Epithelial cell of esophagus (primary cell): ENCODE measurements around the gene UTP20.

Source experiments
- DNase-seq: peaks from one replicate; pipeline ENCODE4 v3.0.0; 2010; ENCODE audit warnings: low read depth
- H3K4me3 ChIP-seq: 2 replicates; pipeline ENCODE4 v1.5.1; 2011; ENCODE audit warnings: mild to moderate bottlenecking, low read length, control low read depth
- TF ChIP-seq, protein P1 (sequence below): IDR thresholded peaks from 2 replicates; pipeline ENCODE4 v1.5.1; 2011; ENCODE audit warnings: low read depth, mild to moderate bottlenecking, low read length, control low read depth, inconsistent platforms; ENCODE audit not compliant: insufficient read depth; ENCODE audit errors: missing control alignments

The UTP20 gene

DNA sequence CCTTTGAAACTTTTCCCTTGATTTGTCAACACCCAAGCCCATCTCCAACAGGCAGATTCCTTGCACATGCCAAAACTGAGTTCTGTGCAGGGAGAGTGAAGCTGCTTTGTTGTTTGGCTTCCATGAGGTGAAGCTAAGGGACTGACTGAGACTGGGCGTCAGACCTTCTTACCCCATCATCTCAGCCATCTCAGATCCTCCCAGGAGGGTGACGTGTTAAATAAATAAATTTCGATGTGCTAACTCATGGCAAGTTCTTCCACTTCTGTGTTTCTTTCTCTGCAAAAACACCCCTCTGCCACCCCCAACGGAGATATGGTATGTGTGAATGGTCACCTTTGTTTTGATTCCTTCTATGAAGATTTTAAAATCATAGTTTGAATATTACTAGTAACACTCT, 17.8 kb downstream of the UTP20 start:
- TF ChIP-seq, protein P1, sequence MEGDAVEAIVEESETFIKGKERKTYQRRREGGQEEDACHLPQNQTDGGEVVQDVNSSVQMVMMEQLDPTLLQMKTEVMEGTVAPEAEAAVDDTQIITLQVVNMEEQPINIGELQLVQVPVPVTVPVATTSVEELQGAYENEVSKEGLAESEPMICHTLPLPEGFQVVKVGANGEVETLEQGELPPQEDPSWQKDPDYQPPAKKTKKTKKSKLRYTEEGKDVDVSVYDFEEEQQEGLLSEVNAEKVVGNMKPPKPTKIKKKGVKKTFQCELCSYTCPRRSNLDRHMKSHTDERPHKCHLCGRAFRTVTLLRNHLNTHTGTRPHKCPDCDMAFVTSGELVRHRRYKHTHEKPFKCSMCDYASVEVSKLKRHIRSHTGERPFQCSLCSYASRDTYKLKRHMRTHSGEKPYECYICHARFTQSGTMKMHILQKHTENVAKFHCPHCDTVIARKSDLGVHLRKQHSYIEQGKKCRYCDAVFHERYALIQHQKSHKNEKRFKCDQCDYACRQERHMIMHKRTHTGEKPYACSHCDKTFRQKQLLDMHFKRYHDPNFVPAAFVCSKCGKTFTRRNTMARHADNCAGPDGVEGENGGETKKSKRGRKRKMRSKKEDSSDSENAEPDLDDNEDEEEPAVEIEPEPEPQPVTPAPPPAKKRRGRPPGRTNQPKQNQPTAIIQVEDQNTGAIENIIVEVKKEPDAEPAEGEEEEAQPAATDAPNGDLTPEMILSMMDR: no peak
- H3K4me3 ChIP-seq: no peak overlapping the region
- peak; percentile 44 for DNase-seq

DNA sequence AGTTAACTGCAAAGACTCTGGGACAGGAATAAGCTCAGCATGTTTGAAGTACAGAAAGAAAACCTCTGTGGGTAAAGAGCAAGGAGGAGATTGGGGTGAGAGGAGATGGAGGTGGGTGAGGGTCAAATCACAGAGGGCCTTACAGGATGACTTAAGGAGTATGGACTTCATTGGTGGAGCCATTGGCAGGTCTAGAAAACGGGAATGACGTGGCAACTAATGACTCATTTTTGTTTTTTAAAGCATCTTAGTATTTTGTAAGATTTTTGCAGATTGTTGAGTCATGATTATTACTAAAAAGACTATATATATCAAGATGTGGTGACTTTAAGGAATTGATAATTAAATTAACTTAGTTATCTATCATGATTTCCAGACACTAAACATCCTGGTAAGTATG, 18.5 kb downstream of the UTP20 start:
- TF ChIP-seq, protein P1: no peak
- no peak overlapping the region for H3K4me3 ChIP-seq
- peak; percentile 77 for DNase-seq

DNA sequence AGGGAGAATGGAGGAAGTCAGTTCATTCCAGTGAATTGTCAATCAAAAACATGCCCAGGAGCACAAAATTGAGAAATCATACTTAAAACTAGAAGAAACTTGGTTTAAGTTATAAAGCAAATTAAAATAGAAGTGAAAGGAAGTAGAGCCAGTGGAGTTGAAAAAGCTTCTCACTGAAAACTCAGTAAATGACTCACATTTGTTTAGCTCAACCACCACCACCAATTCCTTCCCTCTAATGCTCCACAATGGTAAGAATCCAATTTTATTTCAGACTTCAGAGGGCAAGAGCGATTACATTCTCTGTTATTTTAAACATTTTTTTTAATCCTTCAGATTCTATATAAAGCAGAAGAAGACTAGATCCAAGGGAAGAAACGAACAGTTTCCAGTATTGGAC, 19.4 kb downstream of the UTP20 start:
- peak; percentile 10 for DNase-seq
- TF ChIP-seq, protein P1: no peak
- no peak overlapping the region for H3K4me3 ChIP-seq

DNA sequence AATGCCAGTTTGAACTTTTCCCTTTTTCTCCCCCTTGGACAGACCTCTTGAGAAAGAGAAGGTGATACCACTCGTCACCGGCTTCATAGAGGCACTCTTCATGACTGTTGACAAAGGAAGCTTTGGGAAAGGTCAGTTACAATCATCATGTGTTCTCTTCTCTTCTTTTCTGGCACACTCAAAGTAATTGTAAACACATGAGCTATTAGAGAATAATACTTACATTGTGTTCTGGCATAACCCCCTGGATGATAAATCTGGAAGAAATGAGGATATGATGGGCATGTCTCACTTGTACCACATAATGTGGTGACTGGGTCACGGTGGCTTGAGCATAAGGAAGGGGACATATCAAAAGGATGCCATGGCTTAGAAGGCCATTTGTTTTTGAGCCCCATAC, 20.0 kb downstream of the UTP20 start:
- DNase-seq: no peak
- TF ChIP-seq, protein P1: no peak
- H3K4me3 ChIP-seq: no peak overlapping the region

DNA sequence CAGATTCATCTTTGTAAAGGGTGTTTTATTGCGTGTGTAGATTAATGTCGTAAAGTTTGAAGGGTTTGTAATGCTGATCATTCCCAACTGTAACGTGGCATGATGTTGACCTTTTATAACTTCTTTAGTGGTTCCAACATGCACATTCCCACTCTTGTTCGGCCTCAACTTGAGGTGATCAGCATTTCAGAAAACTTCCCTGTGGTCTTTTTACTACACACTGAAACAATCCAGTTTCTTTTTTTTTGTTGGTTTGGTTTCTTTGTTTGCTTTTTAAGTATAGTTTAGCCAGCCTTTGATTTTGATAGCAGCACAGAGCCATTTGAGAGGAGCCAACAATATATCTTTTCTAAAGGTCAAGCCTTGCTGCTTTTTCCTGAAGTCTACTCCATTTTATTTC, 22.8 kb downstream of the UTP20 start:
- DNase-seq: no peak
- no peak overlapping the region for H3K4me3 ChIP-seq
- TF ChIP-seq, protein P1: no peak

DNA sequence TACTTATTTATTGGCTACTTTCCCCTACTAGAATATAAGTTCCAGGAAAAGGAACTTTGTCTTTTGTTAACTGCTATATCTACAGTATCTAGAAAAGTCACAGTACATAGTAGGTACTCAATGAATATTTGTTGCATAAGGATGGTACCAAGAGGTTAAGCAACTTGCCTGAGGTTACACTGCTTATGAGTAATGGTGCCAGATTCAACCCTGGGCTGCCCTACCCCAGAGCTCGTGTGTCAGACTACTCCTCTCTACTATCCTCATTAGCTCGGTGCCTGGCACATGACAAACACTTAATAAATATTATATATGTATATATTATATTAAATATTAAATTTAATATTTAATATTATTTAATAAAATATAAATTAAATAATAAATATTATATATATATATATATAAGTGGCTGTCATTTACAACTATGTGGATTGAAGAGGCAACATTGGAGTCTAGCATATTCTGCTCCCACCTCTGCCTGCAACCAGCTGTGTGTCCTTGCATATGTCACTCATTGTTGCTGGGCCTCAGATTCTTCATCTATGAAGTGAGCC, 25.4 kb downstream of the UTP20 start:
- no peak overlapping the region for H3K4me3 ChIP-seq
- DNase-seq: peak; percentile 74
- TF ChIP-seq, protein P1: no peak

DNA sequence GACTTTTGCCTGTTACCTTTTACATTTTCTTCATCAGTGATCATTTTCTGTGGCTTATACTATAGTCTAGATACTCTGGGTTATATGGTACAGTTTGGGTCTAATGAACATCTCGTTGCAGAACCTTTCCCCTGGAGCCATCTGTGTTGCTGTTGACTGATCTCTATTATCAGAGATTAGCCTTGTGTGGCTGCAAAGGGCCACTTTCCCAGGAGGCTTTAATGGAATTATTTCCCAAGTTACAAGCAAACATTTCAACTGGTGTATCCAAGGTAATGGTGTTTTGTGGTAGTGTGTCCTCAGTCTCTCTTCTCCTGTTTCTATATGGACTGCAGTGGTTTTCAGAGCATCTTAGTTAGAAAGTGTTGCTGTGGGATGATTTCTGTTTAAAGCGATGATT, 25.9 kb downstream of the UTP20 start:
- TF ChIP-seq, protein P1: no peak
- DNase-seq: no peak
- H3K4me3 ChIP-seq: no peak overlapping the region
